ENCODE data around the gene TMEM129. TPM values are rescaled to one million over a fixed set of nuclear protein-coding genes. Genes with fewer than 3 reads are reported as not detected.

TMEM129 gene
- total RNA-seq, 1 donor from 2014 or later = 14.1 TPM

GRCh38 chr4:1731180-1731579 is 10.1 kb upstream of the TMEM129 start:
- H3K27ac ChIP-seq = no peak overlapping the region
- H3K27me3 Mint-ChIP-seq (ENCODE audit: insufficient read depth, low read depth) = peaks cover 2% of the 10 kb centered on the region

DNA sequence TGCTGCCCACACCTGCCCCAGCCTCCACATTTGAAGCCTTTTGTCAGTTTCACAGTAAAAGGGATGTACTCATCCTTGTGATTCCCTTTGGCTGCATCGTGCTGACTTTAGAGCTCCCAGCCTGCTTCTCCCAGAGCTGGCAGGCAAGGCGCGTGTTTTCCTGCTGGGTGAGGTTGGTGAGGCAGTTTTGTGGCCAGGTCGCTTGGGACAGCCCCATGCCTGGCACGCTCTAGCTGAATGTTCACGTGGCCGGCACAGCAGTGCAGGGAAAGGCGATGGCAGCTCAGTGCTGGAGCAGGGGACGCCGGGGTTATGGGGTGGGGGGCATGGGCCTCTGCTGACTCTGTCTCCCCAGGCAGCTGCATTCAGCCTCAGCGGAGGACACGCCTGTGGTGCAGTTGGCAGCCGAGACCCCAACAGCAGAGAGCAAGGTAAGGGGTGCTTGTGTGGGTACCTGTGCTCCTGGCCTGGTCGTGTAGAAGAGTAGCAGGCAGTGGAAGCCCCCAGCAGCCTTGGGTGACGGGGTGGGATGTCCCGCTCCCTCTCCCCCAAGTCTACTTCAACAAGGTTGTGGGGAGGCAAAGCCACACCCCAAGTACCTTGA is 9.5 kb upstream of the TMEM129 start:
- TF ChIP-seq EZH2phosphoT487 (IDR thresholded peaks at IDR 0.05) (no peak), EZH2 (IDR thresholded peaks at IDR 0.05) (no peak)
- TF ChIP-seq, protein P1, sequence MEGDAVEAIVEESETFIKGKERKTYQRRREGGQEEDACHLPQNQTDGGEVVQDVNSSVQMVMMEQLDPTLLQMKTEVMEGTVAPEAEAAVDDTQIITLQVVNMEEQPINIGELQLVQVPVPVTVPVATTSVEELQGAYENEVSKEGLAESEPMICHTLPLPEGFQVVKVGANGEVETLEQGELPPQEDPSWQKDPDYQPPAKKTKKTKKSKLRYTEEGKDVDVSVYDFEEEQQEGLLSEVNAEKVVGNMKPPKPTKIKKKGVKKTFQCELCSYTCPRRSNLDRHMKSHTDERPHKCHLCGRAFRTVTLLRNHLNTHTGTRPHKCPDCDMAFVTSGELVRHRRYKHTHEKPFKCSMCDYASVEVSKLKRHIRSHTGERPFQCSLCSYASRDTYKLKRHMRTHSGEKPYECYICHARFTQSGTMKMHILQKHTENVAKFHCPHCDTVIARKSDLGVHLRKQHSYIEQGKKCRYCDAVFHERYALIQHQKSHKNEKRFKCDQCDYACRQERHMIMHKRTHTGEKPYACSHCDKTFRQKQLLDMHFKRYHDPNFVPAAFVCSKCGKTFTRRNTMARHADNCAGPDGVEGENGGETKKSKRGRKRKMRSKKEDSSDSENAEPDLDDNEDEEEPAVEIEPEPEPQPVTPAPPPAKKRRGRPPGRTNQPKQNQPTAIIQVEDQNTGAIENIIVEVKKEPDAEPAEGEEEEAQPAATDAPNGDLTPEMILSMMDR (IDR thresholded peaks at IDR 0.05) = no peak
- H3K4me3 ChIP-seq = no peak overlapping the region
- H2AFZ ChIP-seq (replicated peaks) = no peak overlapping the region
- Mint-ChIP-seq H3K9me3 (no peaks in the 10 kb centered on the region), H3K4me3 (no peak overlapping the region), H3K27me3 (ENCODE audit: insufficient read depth, low read depth) (peaks cover 1% of the 10 kb centered on the region), H3K36me3 (peaks cover 26% of the 10 kb centered on the region), H3K27ac (no peak overlapping the region), H3K4me1 (peaks cover 10% of the 10 kb centered on the region)
- no peak for DNase-seq (ENCODE audit: low spot score)
- peaks cover 45% of the 10 kb centered on the region for H3F3A ChIP-seq (ENCODE audit: low read depth)
- H3K9ac ChIP-seq = no peak overlapping the region
- no peak overlapping the region for H3K27ac ChIP-seq
- no peaks in the 10 kb centered on the region for H3K9me3 ChIP-seq (ENCODE audit: low read depth)
- peaks cover 70% of the 10 kb centered on the region for H4K20me1 ChIP-seq (ENCODE audit: low read depth)
- H3K27me3 ChIP-seq = no peaks in the 10 kb centered on the region
- peaks cover 5% of the 10 kb centered on the region for H3K36me3 ChIP-seq
- H3K4me1 ChIP-seq = peaks cover 3% of the 10 kb centered on the region
- peaks cover 63% of the 10 kb centered on the region for H3K79me2 ChIP-seq (ENCODE audit: low read depth)
- H3K4me2 ChIP-seq = no peak overlapping the region

More at GRCh38 chr4:1731180-1731579, 10.1 kb upstream of the TMEM129 start:
- no peak overlapping the region for H3K4me2 ChIP-seq
- H3K36me3 Mint-ChIP-seq = peaks cover 27% of the 10 kb centered on the region
- no peak for DNase-seq (ENCODE audit: low spot score)
- H3K27me3 ChIP-seq = no peaks in the 10 kb centered on the region
- no peaks in the 10 kb centered on the region for H3K9me3 ChIP-seq (ENCODE audit: low read depth)
- peaks cover 5% of the 10 kb centered on the region for H3K36me3 ChIP-seq
- H3K4me1 ChIP-seq = no peaks in the 10 kb centered on the region
- no peak overlapping the region for H3K4me3 ChIP-seq
- peaks cover 10% of the 10 kb centered on the region for H3K4me1 Mint-ChIP-seq
- H3K9ac ChIP-seq = no peak overlapping the region
- H3K4me3 Mint-ChIP-seq = no peak overlapping the region
- H2AFZ ChIP-seq (replicated peaks) = no peak overlapping the region
- no peaks in the 10 kb centered on the region for H3K9me3 Mint-ChIP-seq
- peaks cover 63% of the 10 kb centered on the region for H3K79me2 ChIP-seq (ENCODE audit: low read depth)
- H3F3A ChIP-seq (ENCODE audit: low read depth) = peaks cover 39% of the 10 kb centered on the region
- H4K20me1 ChIP-seq (ENCODE audit: low read depth) = peaks cover 65% of the 10 kb centered on the region
- H3K27ac Mint-ChIP-seq = no peak overlapping the region
- TF ChIP-seq EZH2 (IDR thresholded peaks at IDR 0.05) (no peak), EZH2phosphoT487 (IDR thresholded peaks at IDR 0.05) (no peak)
- TF ChIP-seq, protein P1 (IDR thresholded peaks at IDR 0.05) = no peak

DNA sequence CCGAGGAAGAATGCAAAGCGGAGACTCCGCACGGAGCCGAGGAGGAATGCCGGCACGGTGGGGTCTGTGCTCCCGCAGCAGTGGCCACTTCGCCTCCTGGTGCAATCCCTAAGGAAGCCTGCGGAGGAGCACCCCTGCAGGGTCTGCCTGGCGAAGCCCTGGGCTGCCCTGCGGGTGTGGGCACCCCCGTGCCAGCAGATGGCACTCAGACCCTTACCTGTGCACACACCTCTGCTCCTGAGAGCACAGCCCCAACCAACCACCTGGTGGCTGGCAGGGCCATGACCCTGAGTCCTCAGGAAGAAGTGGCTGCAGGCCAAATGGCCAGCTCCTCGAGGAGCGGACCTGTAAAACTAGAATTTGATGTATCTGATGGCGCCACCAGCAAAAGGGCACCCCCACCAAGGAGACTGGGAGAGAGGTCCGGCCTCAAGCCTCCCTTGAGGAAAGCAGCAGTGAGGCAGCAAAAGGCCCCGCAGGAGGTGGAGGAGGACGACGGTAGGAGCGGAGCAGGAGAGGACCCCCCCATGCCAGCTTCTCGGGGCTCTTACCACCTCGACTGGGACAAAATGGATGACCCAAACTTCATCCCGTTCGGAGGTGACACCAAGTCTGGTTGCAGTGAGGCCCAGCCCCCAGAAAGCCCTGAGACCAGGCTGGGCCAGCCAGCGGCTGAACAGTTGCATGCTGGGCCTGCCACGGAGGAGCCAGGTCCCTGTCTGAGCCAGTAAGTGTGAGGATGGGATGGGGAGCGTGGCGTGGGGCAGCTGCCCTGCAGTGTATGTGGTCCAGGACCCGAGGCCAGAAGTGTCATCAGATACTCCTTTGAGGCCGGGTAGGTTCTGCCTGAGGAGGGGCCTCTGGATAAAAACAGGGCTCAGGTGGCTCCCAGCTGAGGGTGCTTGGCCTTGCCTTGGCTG is 7.2 kb upstream of the TMEM129 start:
- Mint-ChIP-seq H3K9me3 (no peaks in the 10 kb centered on the region), H3K4me3 (no peak overlapping the region), H3K4me1 (peaks cover 15% of the 10 kb centered on the region), H3K27ac (no peak overlapping the region), H3K27me3 (ENCODE audit: insufficient read depth, low read depth) (peaks cover 2% of the 10 kb centered on the region), H3K36me3 (peaks cover 32% of the 10 kb centered on the region)
- Histone ChIP-seq H2AFZ (replicated peaks) (no peak overlapping the region), H3K4me1 (peaks cover 3% of the 10 kb centered on the region), H3K9me3 (ENCODE audit: low read depth) (no peaks in the 10 kb centered on the region), H3K27ac (no peak overlapping the region), H3K79me2 (ENCODE audit: low read depth) (peaks cover 71% of the 10 kb centered on the region), H3K4me3 (no peak overlapping the region), H3F3A (ENCODE audit: low read depth) (peaks cover 63% of the 10 kb centered on the region), H3K4me2 (no peak overlapping the region), H3K36me3 (peaks cover 5% of the 10 kb centered on the region), H3K27me3 (no peaks in the 10 kb centered on the region), H4K20me1 (ENCODE audit: low read depth) (peaks cover 85% of the 10 kb centered on the region), H3K9ac (no peak overlapping the region)
- TF ChIP-seq EZH2phosphoT487 (IDR thresholded peaks at IDR 0.05) (no peak), EZH2 (IDR thresholded peaks at IDR 0.05) (no peak)
- TF ChIP-seq, protein P1 (IDR thresholded peaks at IDR 0.05) = no peak
- no peak for DNase-seq (ENCODE audit: low spot score)

Measured in neural progenitor cell (in vitro differentiated cells).